ENCODE data around the gene MRM3.
"Not testable (repeated sequence)": the region's sequence is repeated elsewhere in the genome, so short reads cannot be mapped to it uniquely, and the experiment has no call there.

MRM3 gene

DNA sequence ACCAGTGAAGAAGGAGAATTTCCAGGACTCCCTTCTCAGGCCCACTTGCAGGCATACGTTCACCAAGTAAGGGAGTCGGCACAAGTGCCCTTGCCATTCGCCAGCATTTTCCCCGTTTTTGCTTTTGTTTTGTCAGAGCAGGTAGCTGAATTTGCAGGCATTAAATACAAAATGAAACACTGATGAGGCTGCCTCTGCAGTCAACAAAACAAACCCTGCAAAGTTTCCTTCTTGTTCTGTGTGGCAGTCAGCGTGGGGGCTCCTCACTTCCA, 7.9 kb upstream of the MRM3 start:
- Mint-ChIP-seq H3K4me3 (no peak overlapping the region), H3K27ac (no peak overlapping the region), H3K36me3 (ENCODE audit: low read depth) (peaks cover 65% of the 10 kb centered on the region), H3K9me3 (no peaks in the 10 kb centered on the region), H3K4me1 (ENCODE audit: low read depth) (peaks cover 10% of the 10 kb centered on the region), H3K27me3 (ENCODE audit: low read depth) (no peaks in the 10 kb centered on the region)
- no peak for DNase-seq (ENCODE audit: low spot score)

DNA sequence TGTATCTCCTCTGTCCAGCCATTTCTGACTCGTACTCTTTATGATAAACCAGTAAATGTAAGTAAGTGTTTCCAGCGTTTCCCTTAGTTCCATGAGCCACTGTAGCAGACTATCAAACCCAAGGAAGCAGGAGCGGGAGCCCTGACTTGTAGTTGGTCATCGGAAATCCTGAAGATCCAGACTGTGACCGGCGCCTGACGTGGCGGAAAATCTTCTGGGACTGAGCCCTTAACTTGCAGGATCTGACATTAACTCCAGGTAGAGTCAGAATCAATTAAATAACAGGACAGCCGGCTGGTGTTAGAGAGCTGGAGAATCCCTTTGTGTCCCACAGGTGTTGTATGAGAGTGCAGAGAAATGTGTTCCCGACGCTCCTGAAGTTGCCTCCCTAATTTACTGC, 4.1 kb upstream of the MRM3 start:
- H3K4me1 Mint-ChIP-seq (ENCODE audit: low read depth) = peaks cover 23% of the 10 kb centered on the region
- H3K9me3 Mint-ChIP-seq = no peaks in the 10 kb centered on the region
- no peak overlapping the region for H3K27ac Mint-ChIP-seq
- H3K36me3 Mint-ChIP-seq (ENCODE audit: low read depth) = peaks cover 48% of the 10 kb centered on the region
- no peak overlapping the region for H3K4me3 Mint-ChIP-seq
- DNase-seq (ENCODE audit: low spot score) = no peak
- H3K27me3 Mint-ChIP-seq (ENCODE audit: low read depth) = peaks cover 2% of the 10 kb centered on the region

DNA sequence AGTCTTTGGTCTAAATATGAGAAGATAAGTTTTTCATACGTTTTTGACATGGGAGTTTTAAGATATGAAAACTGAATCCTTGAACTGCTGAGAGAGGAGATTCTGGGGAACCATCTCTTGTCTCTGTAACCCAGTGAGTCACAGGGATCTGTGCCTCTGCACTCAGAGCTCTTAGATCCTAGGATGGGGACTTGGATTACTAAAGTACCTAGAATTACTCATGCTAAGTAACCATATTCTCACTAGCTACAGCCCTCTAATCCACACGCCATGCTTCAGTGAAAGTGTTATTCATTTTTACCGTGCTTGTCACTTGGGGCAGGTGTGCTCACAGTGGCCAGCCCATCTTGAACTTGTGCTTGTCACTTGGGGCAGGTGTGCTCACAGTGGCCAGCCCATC, 2.0 kb downstream of the MRM3 start:
- Mint-ChIP-seq H3K9me3 (no peaks in the 10 kb centered on the region), H3K4me3 (peak overlapping the region; percentile 49)
- no peak for DNase-seq (ENCODE audit: low spot score)

DNA sequence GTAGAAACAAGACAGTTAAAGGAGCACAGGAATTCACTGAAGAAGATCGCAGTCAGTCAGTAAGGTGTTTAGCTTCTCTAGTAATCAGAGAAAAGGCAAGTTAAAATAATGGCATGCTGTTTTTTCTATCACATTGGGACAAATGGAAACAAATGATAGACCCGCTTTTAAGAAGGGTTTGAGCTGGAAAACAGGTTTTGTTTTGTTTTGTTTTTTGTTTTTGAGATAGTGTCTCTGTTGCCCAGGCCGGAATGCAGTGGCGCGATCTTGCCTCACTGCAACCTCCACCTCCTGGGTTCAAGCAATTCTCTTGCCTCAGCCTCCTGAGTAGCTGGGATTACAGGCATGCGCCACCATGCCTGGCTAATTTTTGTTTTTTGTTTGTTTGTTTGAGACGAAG, 3.7 kb downstream of the MRM3 start:
- not testable (repeated sequence) for H3K27ac Mint-ChIP-seq; H3K4me3 Mint-ChIP-seq; H3K27me3 Mint-ChIP-seq (ENCODE audit: low read depth); H3K9me3 Mint-ChIP-seq; DNase-seq (ENCODE audit: low spot score)
- Mint-ChIP-seq H3K4me1 (ENCODE audit: low read depth) (peaks cover 22% of the 10 kb centered on the region), H3K36me3 (ENCODE audit: low read depth) (peaks cover 26% of the 10 kb centered on the region)

More for the DNA sequence above, 2.0 kb downstream of the MRM3 start:
- Mint-ChIP-seq H3K27ac (peak overlapping the region; percentile 27), H3K36me3 (ENCODE audit: low read depth) (peaks cover 23% of the 10 kb centered on the region), H3K27me3 (ENCODE audit: low read depth) (peaks cover 2% of the 10 kb centered on the region), H3K4me1 (ENCODE audit: low read depth) (peaks cover 25% of the 10 kb centered on the region)

DNA sequence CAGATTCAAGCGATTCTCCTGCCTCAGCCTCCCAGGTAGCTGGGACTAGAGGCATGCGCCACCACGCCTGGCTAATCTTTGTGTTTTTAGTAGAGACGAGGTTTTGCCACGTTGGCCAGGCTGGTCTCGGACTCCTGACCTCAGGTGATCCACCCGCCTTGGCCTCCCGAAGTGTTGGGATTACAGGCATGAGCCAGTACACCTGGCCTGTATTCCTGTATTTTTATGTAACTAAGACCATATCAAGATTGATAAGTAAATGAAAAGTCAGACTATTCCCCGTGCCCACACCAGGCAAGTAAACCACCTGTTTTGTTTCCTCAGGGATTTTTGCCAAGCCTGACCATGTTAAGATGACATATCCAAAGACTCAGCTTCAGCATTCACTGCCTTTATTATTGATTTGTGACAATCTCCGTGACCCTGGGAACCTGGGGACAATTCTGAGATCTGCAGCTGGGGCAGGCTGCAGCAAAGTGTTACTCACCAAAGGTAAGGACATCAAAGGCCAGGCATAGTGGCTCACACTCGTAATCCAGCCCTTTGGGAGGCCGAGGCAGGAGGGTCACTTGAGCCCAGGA, 5.6 kb downstream of the MRM3 start:
- DNase-seq (ENCODE audit: low spot score) = no peak
- Mint-ChIP-seq H3K36me3 (ENCODE audit: low read depth) (peaks cover 35% of the 10 kb centered on the region), H3K9me3 (no peaks in the 10 kb centered on the region), H3K4me1 (ENCODE audit: low read depth) (peaks cover 14% of the 10 kb centered on the region), H3K4me3 (no peak overlapping the region), H3K27me3 (ENCODE audit: low read depth) (no peaks in the 10 kb centered on the region), H3K27ac (no peak overlapping the region)

DNA sequence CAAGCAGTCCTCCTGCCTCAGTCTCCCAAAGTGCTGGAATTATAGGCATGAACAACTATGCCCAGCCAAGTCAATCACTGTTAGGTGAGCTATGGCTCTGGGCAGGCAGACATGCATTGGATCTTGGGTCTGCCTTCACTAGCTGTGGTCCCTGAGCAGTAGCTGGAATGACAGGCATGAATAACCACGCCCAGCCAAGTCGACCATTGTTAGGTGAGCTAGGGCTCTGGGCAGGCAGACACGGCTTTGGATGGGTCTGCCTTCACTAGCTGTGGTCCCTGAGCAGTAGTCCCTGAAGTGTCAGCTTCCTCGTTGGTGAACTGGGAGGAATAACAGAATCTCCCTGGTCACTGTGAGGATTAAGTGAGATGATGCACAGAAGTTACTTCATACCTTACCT, 6.4 kb downstream of the MRM3 start:
- Mint-ChIP-seq H3K4me1 (ENCODE audit: low read depth) (peaks cover 11% of the 10 kb centered on the region), H3K9me3 (no peaks in the 10 kb centered on the region), H3K27ac (no peak overlapping the region), H3K27me3 (ENCODE audit: low read depth) (no peaks in the 10 kb centered on the region), H3K36me3 (ENCODE audit: low read depth) (peaks cover 33% of the 10 kb centered on the region), H3K4me3 (no peak overlapping the region)
- DNase-seq (ENCODE audit: low spot score) = no peak

DNA sequence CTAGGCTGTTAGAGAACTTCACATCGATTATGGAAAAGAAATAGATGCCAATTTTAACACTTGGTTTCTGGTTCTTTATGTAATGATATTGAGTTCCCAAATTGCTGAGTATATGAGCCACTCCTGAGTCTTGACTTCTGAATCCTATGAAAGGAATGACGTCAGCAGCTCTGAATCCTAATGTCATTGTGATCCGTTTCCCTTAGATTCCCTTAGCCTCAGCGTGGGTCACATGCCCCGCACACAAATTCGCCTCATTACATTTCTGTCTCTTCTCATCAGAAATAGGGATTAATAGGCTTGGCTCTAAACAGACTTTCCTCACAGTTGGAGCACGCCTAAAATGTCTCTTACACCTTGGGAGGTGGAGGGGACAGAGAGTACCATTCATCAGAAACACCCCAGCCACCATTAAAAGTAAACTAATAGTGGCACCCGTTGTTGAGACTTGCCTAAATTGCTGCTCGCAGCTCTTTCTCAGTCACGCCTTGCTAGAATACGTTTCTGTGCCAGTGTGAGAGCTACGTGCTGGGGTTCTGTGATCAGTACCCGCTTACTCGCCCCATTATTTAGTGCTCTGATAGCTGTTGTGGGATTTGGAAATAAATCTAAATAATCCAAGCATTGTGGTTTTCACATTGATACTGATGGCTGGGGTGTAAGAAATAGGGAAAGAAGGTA, 7.1 kb downstream of the MRM3 start:
- Mint-ChIP-seq H3K36me3 (ENCODE audit: low read depth) (peaks cover 29% of the 10 kb centered on the region), H3K27ac (no peak overlapping the region), H3K27me3 (ENCODE audit: low read depth) (no peaks in the 10 kb centered on the region), H3K4me3 (no peak overlapping the region), H3K4me1 (ENCODE audit: low read depth) (peaks cover 6% of the 10 kb centered on the region), H3K9me3 (no peaks in the 10 kb centered on the region)
- DNase-seq (ENCODE audit: low spot score) = no peak

DNA sequence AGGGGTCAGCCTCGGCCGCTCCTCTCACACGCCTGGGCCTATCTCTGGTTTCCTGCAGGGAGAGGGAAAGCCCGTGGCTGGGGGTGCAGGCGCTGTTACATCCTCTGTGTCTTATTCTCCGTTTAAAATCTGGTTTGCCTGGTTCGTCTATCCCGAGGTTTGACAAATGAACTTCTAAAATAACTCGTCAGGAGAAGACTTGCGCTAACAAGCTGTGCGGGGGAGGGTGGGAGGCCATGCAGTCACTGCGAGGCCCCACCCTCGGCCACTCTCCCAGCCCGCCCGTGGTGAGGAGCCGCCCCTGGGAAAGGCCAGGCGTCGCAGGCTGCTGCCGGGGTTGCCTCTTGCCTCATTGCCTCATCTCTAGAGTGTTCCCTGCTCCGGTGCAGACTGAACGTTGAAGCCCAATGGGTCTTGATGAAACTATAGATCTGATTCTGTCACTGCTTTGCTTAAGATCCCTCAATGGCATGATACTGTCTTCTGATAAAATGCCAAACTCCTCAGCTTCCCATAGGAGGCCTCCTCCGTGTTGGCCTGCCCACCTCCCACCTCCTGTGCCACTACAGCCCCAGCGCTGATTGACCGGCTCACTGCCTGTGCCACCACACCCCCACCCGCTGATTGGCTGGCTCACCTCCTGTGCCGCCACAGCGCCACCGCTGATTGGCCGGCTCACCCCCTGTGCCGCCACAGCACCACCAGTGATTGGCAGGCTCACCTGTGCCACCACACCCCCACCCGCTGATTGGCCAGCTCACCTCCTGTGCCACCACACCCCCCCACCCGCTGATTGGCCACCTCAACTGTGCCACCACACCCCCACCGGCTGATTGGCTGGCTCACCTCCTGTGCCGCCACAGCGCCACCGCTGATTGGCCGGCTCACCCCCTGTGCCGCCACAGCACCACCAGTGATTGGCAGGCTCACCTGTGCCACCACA, 8.0 kb downstream of the MRM3 start:
- not testable (repeated sequence) for H3K27me3 Mint-ChIP-seq (ENCODE audit: low read depth); H3K9me3 Mint-ChIP-seq; H3K27ac Mint-ChIP-seq; DNase-seq (ENCODE audit: low spot score); H3K4me3 Mint-ChIP-seq; H3K4me1 Mint-ChIP-seq (ENCODE audit: low read depth)
- H3K36me3 Mint-ChIP-seq (ENCODE audit: low read depth) = peaks cover 29% of the 10 kb centered on the region

DNA sequence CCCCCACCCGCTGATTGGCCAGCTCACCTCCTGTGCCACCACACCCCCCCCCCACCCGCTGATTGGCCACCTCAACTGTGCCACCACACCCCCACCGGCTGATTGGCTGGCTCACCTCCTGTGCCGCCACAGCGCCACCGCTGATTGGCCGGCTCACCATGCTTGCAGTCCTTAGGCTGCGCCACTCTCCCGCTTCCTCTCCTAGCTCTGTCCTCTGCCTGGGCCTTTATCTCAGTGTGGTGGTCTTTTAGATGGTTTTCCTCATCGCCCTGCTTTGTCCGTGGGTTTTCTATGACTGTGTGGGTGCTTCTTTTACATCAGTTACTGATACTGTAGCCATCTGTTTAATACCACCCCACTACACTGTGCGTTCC, 8.7 kb downstream of the MRM3 start:
- peaks cover 29% of the 10 kb centered on the region for H3K36me3 Mint-ChIP-seq (ENCODE audit: low read depth)
- H3K27ac Mint-ChIP-seq; H3K9me3 Mint-ChIP-seq; DNase-seq (ENCODE audit: low spot score); H3K27me3 Mint-ChIP-seq (ENCODE audit: low read depth); H3K4me3 Mint-ChIP-seq; H3K4me1 Mint-ChIP-seq (ENCODE audit: low read depth): not testable (repeated sequence)

DNA sequence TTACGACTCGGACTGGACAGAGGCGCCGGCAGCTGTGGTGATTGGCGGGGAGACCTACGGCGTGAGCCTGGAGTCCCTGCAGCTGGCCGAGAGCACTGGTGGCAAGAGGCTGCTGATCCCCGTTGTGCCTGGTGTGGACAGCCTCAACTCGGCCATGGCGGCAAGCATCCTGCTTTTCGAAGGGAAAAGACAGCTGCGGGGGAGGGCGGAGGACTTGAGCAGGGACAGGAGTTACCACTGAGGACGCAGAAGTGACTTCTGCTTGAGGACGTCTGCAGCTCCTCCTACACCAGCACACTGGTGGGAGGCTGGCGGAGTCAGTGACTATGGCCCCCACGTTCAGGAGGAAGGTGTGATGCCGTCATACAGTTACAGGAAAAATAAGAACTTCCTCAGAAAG, 9.7 kb downstream of the MRM3 start:
- Mint-ChIP-seq H3K27me3 (ENCODE audit: low read depth) (no peaks in the 10 kb centered on the region), H3K36me3 (ENCODE audit: low read depth) (peaks cover 28% of the 10 kb centered on the region), H3K4me1 (ENCODE audit: low read depth) (peaks cover 2% of the 10 kb centered on the region), H3K27ac (no peak overlapping the region), H3K4me3 (no peak overlapping the region), H3K9me3 (no peaks in the 10 kb centered on the region)
- DNase-seq (ENCODE audit: low spot score) = no peak

DNA sequence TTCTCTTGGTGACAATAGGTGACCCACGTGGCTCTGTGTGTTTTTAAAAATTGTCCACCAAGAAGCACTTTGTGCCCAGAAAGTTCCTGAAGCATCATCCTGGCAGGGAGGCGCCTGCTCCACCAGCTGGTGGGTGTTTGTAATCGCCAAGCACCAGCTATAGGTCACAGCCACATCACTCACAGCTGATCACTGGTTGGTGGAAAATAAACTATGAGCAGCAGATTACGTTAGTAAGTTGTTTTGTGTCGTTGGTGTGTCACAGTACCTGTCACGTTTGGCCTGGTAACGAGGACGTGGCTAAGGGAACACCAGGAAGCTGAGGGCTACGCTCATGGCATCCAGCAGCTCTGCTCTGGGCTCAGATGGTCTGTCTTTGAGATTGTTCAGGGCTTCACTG, 10.1 kb downstream of the MRM3 start:
- Mint-ChIP-seq H3K27ac (no peak overlapping the region), H3K4me1 (ENCODE audit: low read depth) (peaks cover 2% of the 10 kb centered on the region), H3K4me3 (no peak overlapping the region), H3K9me3 (no peaks in the 10 kb centered on the region), H3K36me3 (ENCODE audit: low read depth) (peaks cover 25% of the 10 kb centered on the region), H3K27me3 (ENCODE audit: low read depth) (no peaks in the 10 kb centered on the region)
- DNase-seq (ENCODE audit: low spot score) = no peak

DNA sequence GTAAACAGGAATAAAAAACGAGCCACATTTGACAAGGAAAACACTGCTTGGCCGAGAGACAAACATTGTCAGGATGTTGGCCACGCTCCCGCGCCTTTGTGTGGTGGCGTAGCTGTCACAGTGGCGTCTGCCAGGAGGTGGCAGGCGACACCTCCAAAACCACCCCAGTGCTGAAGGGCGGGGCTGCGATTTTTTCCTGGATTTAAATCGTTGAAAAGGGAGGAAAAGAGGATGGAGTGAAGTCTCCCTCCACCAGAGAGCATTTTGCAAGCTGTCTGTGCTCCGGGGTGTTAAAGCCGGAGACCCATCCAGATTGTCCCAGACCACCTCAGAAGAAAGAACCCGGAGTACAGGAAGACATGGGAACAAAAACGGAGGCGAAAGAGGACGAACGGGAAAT, 12.7 kb downstream of the MRM3 start:
- no peaks in the 10 kb centered on the region for H3K27me3 Mint-ChIP-seq (ENCODE audit: low read depth)
- DNase-seq (ENCODE audit: low spot score) = peak; percentile 22
- no peak overlapping the region for H3K27ac Mint-ChIP-seq
- H3K4me1 Mint-ChIP-seq (ENCODE audit: low read depth) = peaks cover 2% of the 10 kb centered on the region
- H3K9me3 Mint-ChIP-seq = no peaks in the 10 kb centered on the region
- peaks cover 15% of the 10 kb centered on the region for H3K36me3 Mint-ChIP-seq (ENCODE audit: low read depth)
- no peak overlapping the region for H3K4me3 Mint-ChIP-seq

DNA sequence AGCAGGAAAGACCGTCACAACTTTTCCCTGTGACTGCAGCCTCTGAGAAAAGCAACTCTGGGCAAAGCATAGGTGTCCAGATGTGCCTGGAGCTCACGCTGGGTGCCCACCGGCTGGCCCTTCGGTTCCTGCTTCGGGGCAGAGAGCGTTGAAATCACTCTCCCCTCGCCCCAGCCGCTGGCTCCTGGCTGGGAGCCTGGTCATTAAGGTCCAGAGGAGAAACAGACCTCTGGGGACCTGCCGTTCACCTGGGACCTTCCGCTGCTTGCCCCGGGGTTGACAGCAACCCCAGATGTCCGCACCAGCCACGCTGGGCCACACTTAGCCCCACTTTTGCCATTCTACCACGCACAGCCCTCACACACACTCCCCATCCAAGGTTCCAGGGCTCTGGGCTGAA, 13.1 kb downstream of the MRM3 start:
- H3K27me3 Mint-ChIP-seq (ENCODE audit: low read depth) = no peaks in the 10 kb centered on the region
- no peak overlapping the region for H3K4me3 Mint-ChIP-seq
- no peak for DNase-seq (ENCODE audit: low spot score)
- no peaks in the 10 kb centered on the region for H3K9me3 Mint-ChIP-seq
- H3K36me3 Mint-ChIP-seq (ENCODE audit: low read depth) = peaks cover 13% of the 10 kb centered on the region
- no peak overlapping the region for H3K27ac Mint-ChIP-seq
- peaks cover 2% of the 10 kb centered on the region for H3K4me1 Mint-ChIP-seq (ENCODE audit: low read depth)

DNA sequence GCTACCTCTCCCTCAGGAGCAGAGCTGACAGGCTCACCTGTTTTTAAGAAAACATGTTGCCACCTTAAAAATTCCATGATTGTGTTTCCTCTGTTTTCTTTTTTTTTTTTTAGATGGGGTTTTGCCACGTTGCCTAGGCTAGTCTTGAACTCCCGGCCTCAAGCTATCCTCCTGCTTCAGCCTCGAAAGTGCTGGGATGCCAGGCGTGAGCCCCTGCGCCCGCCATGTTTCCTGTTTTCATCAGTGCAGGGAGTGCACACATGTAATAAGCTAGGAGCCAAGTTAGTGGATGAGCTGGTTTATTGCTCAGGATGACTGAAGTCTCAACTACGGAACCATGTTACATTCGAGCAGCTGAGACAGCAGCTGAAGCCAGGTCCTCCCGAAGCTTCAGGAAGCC, 13.6 kb downstream of the MRM3 start:
- H3K9me3 Mint-ChIP-seq = no peaks in the 10 kb centered on the region
- peaks cover 2% of the 10 kb centered on the region for H3K4me1 Mint-ChIP-seq (ENCODE audit: low read depth)
- no peaks in the 10 kb centered on the region for H3K27me3 Mint-ChIP-seq (ENCODE audit: low read depth)
- H3K36me3 Mint-ChIP-seq (ENCODE audit: low read depth) = peaks cover 13% of the 10 kb centered on the region
- no peak overlapping the region for H3K27ac Mint-ChIP-seq
- H3K4me3 Mint-ChIP-seq = no peak overlapping the region
- no peak for DNase-seq (ENCODE audit: low spot score)
